GM18507 (cell line): Measurements from ENCODE around the gene SST.
"Not testable (repeated sequence)": the region's sequence is repeated elsewhere in the genome, so short reads cannot be mapped to it uniquely, and the experiment has no call there.

Experiments
- DNase-seq: peaks from one replicate; pipeline ENCODE4 v3.0.0; 2011; ENCODE audit warnings: low read depth; ENCODE audit not compliant: insufficient read length; ENCODE audit errors: extremely low spot score
- FAIRE-seq: peaks from 2 replicates; lab custom pipeline; 2011; peaks lifted over from hg19 to GRCh38; lab: Jason Lieb, UNC

The SST gene

DNA sequence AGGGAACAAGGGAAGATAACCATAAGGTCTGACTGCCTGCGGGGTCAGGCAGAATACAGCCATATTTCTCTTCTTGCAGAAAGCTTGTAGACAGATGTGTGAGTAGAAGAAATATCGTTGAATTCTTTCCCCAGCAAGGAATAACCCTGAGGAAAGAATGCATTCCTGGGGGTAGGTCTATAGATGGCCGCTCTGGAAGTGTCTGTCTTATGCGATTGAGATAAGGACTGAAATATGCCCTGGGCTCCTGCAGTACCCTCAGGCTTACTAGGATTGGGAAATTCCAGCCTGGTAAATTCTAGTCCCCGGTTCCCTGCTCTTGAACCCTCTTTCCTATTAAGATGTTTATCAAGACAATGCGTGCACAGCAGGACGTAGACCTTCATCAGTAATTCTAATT, 15.8 kb upstream of the SST start:
- no peak for DNase-seq
- FAIRE-seq: no peak

DNA sequence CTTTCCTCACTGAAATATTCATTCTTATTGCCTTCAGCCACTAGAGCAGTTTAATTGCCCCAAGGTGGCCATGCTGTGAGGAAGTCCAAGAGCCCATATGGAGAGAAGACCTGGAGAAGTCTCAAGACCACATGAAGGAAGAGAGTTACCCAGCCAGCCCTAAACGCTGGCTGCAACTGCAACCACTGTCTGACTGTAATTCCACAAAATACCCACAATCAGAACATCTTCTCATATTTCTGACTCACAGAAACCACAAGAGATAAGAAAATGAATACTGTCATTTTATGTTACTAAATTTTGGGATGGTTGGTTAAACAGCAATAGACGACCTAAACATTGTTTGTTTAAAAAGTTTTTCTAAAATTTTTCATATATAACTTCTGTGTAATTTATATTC, 14.7 kb upstream of the SST start:
- FAIRE-seq (no peak), DNase-seq (no peak)

- no peak for DNase-seq
- no peak for FAIRE-seq
Observed at GRCh38 chr3:187684444-187684843, 14.2 kb upstream of the SST start.

GRCh38 chr3:187681756-187682155, 11.6 kb upstream of the SST start:
- FAIRE-seq: not testable (repeated sequence)

DNA sequence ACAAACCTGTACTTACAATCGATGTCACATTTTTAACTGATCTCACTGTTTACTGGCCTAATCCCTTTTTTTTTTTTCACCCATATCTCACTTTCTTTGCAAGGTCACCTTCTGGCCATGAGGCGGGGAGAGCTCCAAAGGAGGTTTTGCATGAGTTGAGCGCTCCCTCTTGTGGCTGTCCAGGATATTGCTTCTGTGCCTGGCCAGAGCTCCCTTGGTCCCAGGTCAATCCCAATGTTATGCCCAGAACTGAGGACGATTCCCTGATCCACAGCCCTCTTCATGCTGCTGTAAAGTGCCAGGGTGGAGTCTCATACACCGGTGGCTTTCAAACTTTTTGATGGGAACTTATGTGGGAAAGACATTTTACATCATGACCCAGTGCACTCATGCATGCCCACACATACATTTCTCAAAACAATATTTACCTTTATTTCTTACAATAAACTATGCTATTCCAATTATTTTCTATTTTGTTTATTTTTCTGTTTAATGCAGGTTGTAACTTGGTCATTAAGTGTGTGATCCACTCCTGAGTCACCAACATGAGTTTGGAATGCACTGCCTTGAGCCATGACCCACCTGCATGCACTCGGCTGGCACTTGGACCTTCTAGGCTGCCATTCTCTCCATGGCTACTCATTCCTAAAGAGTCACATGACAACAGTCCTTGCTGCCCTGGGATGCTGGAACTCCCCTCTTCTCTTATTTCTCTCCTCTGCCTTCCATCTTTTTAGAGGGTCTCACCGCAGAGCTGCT, 9.6 kb upstream of the SST start:
- peak; percentile 80 for FAIRE-seq
- peak; percentile 38 for DNase-seq

More at GRCh38 chr3:187681756-187682155, 11.6 kb upstream of the SST start:
- not testable (repeated sequence) for DNase-seq

DNA sequence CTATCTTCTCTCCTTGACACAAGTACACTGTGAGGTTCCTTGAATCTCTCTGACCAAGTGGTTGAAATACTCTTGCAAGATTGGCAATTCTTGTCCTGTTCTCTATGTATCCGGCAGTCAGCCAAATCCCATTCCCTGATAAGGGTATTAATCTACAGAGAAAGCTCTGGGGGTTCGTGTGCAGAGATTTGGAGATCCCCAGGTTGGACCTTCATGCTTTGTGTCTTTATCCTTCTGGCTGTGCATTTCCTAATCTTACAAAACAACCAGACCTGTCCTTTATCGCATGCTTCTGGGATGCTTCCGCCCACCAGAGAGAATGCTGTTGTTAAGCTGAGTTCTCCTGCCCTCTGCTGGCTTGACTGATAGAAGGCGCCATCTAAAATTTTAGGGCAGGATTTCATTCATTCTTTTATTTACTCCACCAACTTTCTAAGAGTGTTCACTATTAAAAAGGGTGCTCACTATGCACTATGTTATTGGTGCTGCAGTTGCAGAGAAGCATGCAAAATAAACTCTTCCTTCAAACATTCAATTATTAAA, 8.6 kb upstream of the SST start:
- FAIRE-seq: no peak
- DNase-seq: no peak

DNA sequence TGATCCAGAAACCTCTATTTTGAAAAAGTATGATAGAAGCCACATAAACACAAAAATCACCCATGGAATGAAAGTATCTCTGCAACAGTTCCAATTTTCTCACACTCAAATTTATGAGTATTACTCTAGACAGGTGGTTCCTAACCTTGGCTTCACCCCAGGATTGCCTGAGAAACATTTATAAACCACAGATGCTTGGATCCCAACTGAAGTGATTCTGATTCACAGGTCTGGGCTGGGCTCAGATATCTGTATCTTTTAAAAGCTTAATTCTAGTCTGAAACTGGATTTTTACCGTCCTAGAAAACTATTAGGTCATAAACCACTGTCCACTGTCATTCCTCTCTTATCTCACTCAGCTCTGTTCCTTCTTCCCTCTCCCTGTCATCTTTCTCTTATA, 7.4 kb upstream of the SST start:
- DNase-seq (no peak), FAIRE-seq (no peak)

DNA sequence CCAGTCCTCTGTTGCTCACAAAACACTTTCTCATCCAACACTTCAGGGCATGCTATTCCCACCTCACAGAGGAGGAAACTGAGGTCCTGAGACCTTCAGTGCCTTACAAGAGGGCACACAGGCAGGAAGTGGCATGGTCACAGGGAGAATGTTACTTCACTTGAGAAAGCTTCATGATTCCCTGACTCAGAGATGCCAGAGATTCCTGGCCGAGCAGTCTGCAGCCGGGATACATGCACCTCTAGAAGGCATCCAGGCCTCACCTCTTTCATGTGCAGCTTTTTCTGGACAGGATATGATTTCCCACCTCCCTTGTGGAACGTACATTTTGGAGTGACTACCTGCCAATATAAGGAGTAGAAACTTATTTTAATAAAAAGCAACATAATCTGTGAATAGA, 2.8 kb upstream of the SST start:
- DNase-seq (no peak), FAIRE-seq (no peak)

DNA sequence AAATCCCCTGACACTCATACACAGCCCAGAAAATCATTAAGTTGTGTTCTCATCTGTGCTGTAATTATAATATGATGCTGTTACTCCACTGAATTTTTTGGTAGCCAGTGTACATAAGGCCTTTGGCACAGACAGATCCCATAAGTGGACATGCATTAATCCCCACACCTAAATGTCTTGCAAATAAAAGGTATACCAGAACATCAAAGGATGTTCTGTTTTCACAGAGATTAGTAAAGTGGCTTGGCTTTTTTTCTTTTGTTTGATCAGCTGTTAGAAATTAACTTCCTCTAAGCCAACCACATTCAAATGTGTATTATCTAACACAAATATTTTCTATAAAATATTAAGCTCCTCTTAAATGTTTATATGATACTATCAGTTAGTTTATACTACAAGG, 2.7 kb downstream of the SST start:
- no peak for FAIRE-seq
- no peak for DNase-seq

GRCh38 chr3:187665764-187666402, 4.3 kb downstream of the SST start:
- DNase-seq: no peak
- FAIRE-seq: no peak

GRCh38 chr3:187665010-187665409, 5.2 kb downstream of the SST start:
- FAIRE-seq (no peak), DNase-seq (no peak)

- FAIRE-seq (no peak), DNase-seq (no peak)
Observed at GRCh38 chr3:187662848-187663409, 7.3 kb downstream of the SST start.

- FAIRE-seq: no peak
- no peak for DNase-seq
Observed at GRCh38 chr3:187661267-187661666, 8.9 kb downstream of the SST start.

DNA sequence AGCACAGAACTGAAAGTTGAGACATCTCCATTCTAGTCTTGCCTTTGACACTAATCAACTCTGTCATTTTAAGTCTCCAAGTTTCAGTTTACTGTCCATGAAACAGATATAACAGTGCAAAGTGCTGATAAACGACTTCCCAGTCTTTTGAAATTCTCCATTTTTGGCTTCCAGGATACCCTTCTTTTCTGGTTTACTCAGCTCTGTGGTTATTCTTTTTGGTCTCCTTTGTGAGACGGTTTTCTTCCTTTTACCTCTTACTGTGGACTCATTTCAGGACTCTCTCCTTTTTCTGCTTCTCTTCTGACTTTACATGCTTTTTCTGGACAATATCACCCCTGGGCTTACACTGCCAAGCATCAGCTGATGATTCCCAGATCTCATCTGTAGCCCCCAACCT, 18.9 kb downstream of the SST start:
- DNase-seq: no peak
- no peak for FAIRE-seq

GRCh38 chr3:187648177-187648576, 22.0 kb downstream of the SST start:
- FAIRE-seq (peak; percentile 79), DNase-seq (peak; percentile 3)

- DNase-seq (no peak), FAIRE-seq (no peak)
Observed at GRCh38 chr3:187646906-187647660, 23.1 kb downstream of the SST start.

- not testable (repeated sequence) for FAIRE-seq, DNase-seq
Observed at GRCh38 chr3:187645379-187645778, 24.8 kb downstream of the SST start.

DNA sequence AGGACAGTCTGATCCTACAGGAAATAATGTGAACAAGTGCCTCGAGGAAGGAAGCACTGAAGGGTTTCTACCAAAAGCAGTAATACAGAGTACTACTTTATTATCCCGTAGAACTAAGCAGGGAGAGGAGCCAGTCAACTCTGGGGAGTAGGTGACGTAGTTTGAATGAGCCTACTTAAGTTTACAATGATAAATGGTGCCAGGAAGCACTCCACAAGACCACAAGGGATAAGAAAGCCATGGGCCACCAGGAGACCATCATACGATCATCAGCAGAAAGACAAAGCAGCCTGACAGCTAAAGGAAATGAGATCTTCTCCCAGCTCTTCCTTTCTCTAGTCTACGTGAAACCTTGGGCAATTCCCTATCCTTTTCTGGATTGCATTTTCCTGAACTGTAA, 27.3 kb downstream of the SST start:
- FAIRE-seq: no peak
- DNase-seq: no peak

DNA sequence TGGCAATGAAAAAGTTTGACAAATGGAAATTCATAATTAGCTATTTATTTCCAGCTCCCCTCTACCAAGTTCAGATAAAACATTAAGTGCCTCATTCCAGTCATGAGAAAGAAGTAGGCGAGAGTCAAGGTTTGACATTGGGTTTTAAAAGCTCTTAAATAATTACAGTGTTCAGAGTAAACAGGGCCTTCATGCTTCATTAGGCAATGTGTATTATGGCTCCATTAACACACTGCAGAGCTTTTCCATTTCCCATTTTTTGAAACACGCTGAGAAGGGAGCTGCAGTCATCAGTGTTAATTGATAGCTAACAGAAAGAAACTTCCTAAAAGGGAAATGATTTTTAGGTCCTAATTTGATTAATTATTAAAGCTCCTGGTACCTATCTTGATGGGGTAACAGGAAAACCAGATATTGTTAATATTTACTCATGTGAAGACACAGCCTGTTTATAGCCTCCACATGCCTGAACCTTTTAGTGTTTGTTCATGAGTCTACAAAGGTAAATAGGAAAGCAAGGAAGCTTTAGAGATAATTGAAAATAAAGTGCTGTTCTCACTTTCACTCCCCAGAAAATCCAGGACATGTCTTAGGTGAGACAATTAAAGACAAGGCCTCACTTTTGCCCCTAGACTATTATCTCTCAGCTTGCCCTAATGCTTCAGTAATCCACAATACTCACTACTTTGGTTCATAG, 28.7 kb downstream of the SST start:
- no peak for DNase-seq
- FAIRE-seq: no peak
